Dendritic cell treated with granulocyte-macrophage colony-stimulating factor and Interleukin-4, amounts not matched to agents 40 ng/mL and 50 ng/mL, for 4 days (primary cell): ENCODE results near the gene EFS.
A peak's percentile ranks its signal among the peaks of the same experiment; 100 is the strongest.
"Not testable (repeated sequence)": the region's sequence is repeated elsewhere in the genome, so short reads cannot be mapped to it uniquely, and the experiment has no call there.

Experiments
- H3K27ac Mint-ChIP-seq: one replicate; pipeline ENCODE4 v1.8.0; 2022; ENCODE audit warnings: mild to moderate bottlenecking, mixed read lengths
- H3K27me3 Mint-ChIP-seq: one replicate; pipeline ENCODE4 v1.8.0; 2022; ENCODE audit warnings: mild to moderate bottlenecking, mixed read lengths
- H3K36me3 Mint-ChIP-seq: one replicate; pipeline ENCODE4 v1.8.0; 2022; ENCODE audit warnings: low read depth, mixed read lengths
- H3K4me1 Mint-ChIP-seq: one replicate; pipeline ENCODE4 v1.8.0; 2022; ENCODE audit warnings: low read depth, mixed read lengths
- H3K4me3 Mint-ChIP-seq: one replicate; pipeline ENCODE4 v1.8.0; 2022; ENCODE audit warnings: mild to moderate bottlenecking, moderate library complexity, mixed read lengths
- H3K9me3 Mint-ChIP-seq: one replicate; pipeline ENCODE4 v1.8.0; 2022; ENCODE audit warnings: mixed read lengths
- intact Hi-C: fragments of 100-400 bp; cut with micrococcal nuclease; formaldehyde crosslinking; loops from one replicate; pipeline ENCODE4 v1.15.0; 2022

EFS gene

DNA sequence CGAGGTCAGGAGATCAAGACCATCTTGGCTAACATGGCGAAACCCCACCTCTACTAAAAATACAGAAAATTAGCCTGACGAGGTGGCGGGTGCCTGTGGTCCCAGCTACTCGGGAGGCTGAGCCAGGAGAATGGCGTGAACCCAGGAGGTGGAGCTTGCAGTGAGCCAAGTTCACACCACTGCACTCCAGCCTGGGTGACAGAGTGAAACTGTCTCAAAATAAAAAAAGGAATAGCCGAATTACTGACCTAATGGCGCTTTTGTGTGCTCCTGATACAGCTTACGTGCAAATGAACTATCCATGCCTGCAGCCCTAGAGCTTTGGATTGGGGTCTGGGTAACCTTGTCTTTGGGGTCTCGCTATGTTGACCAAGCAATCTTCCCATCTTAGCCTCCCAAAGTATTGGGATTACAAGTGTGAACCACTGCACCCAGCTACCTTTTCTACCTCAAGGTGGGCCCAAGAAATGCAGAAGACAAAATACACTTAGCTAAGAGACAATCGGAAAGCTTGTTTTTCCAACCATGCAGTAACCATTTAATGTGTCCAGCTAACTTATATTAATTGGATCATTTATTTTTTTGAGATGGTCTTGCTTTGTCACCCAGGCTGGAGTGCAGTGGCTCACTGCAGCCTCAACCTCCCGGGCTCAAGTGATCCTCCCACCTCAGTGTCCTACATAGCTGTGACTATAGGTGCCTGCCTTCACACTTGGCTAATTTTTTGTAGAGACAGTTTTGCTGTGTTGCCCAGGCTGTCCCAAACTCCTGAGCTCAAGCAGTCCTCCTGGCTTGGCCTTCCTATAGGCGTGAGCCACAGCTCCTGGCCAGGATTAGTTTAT, 38.3 kb downstream of the EFS start:
- no peaks in the 10 kb centered on the region for H3K27me3 Mint-ChIP-seq
- peaks cover 47% of the 10 kb centered on the region for H3K36me3 Mint-ChIP-seq
- peaks cover 31% of the 10 kb centered on the region for H3K4me1 Mint-ChIP-seq
- H3K9me3 Mint-ChIP-seq, result no peaks in the 10 kb centered on the region
- no peak overlapping the region for H3K27ac Mint-ChIP-seq
- intact Hi-C loops, result loop anchor here (2.0 to 10.0 kb wide), 2 partner anchors 54 to 62 kb away; no protein-coding TSS in a partner anchor
- H3K4me3 Mint-ChIP-seq, result no peak overlapping the region

- Mint-ChIP-seq H3K4me1 (peaks cover 32% of the 10 kb centered on the region), H3K36me3 (peaks cover 47% of the 10 kb centered on the region)
- H3K27me3 Mint-ChIP-seq, H3K9me3 Mint-ChIP-seq, H3K4me3 Mint-ChIP-seq, H3K27ac Mint-ChIP-seq: not testable (repeated sequence)
- intact Hi-C loops, result loop anchor here (2.0 to 10.0 kb wide), 2 partner anchors 55 to 61 kb away; no protein-coding TSS in a partner anchor
These were observed 39.2 kb downstream of the EFS start for GRCh38 chr14:23325746-23326145.

GRCh38 chr14:23324993-23325392, 40.0 kb downstream of the EFS start:
- peaks cover 40% of the 10 kb centered on the region for H3K4me1 Mint-ChIP-seq
- intact Hi-C loops, result loop anchor here (5.0 to 10.0 kb wide), 2 partner anchors 60 to 242 kb away; partner anchors contain the start of gene AP1G2
- H3K4me3 Mint-ChIP-seq, result no peak overlapping the region
- H3K27ac Mint-ChIP-seq, result no peak overlapping the region
- H3K9me3 Mint-ChIP-seq, result no peaks in the 10 kb centered on the region
- H3K36me3 Mint-ChIP-seq, result peaks cover 53% of the 10 kb centered on the region
- H3K27me3 Mint-ChIP-seq, result no peaks in the 10 kb centered on the region

DNA sequence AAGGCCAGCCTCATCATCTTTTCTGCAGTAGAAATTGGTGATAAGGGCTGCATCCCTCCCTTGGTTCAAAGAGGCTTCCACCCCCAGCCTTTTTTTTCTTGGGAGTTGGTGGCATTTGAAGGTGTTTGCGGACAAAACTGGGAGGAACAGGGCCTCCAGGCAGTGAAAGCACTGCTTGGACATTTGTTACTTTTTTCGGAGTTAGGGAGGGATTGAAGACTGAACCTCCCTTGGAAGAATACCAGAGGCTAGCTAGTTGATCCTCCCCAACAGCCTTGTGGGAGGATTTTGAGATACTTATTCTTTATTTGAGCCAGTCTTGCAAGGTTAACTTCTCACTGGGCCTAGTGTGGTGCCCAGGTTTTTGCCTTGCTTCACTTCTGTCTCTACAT, 40.5 kb downstream of the EFS start:
- Mint-ChIP-seq H3K4me1 (peaks cover 45% of the 10 kb centered on the region), H3K27me3 (no peaks in the 10 kb centered on the region), H3K27ac (no peak overlapping the region), H3K36me3 (peaks cover 59% of the 10 kb centered on the region), H3K4me3 (no peak overlapping the region), H3K9me3 (no peaks in the 10 kb centered on the region)
- intact Hi-C loops, result loop anchor here (5.0 to 10.0 kb wide), 2 partner anchors 60 to 243 kb away; partner anchors contain the start of gene AP1G2

DNA sequence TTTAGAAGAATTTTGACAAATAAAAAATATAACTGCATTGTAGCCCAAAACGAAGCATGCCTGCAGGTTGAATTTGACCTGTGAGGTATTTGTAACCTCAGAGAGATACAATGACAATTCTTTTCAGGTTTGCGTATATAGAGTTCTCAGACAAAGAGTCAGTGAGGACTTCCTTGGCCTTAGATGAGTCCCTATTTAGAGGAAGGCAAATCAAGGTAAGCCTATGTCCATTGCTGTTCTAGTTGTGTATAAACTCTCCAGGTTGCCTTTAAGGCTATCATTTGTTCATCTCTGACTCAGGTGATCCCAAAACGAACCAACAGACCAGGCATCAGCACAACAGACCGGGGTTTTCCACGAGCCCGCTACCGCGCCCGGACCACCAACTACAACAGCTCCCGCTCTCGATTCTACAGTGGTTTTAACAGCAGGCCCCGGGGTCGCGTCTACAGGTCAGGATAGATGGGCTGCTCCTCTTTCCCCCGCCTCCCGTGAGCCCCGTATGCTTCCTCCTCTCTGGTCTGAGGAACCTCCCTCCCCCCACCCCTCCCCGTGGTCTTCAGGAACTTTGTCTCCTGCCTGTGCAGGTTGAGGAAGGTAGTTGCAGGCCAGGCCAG, 41.0 kb downstream of the EFS start:
- Mint-ChIP-seq H3K27ac (no peak overlapping the region), H3K4me1 (peaks cover 46% of the 10 kb centered on the region), H3K9me3 (no peaks in the 10 kb centered on the region), H3K36me3 (peaks cover 64% of the 10 kb centered on the region), H3K4me3 (no peak overlapping the region), H3K27me3 (no peaks in the 10 kb centered on the region)
- intact Hi-C loops, result loop anchor here (5.0 to 10.0 kb wide), 2 partner anchors 59 to 243 kb away; partner anchors contain the start of gene AP1G2

- intact Hi-C loops, result loop anchor here (5.0 to 10.0 kb wide), 2 partner anchors 58 to 244 kb away; partner anchors contain the start of gene AP1G2
- peaks cover 70% of the 10 kb centered on the region for H3K36me3 Mint-ChIP-seq
These were observed 42.1 kb downstream of the EFS start for GRCh38 chr14:23322568-23323517.

GRCh38 chr14:23321572-23322547, 43.1 kb downstream of the EFS start:
- no peaks in the 10 kb centered on the region for H3K9me3 Mint-ChIP-seq
- H3K27ac Mint-ChIP-seq, result peak overlapping the region; percentile 97
- H3K4me3 Mint-ChIP-seq, result peak overlapping the region; percentile 88
- intact Hi-C loops, result loop anchor here (1.0 to 10.0 kb wide), 5 partner anchors 21 to 245 kb away; partner anchors contain the start of genes AP1G2, HOMEZ and NGDN
- peaks cover 77% of the 10 kb centered on the region for H3K36me3 Mint-ChIP-seq
- H3K27me3 Mint-ChIP-seq, result no peaks in the 10 kb centered on the region
- peaks cover 46% of the 10 kb centered on the region for H3K4me1 Mint-ChIP-seq

More at GRCh38 chr14:23322568-23323517, 42.1 kb downstream of the EFS start:
- no peaks in the 10 kb centered on the region for H3K27me3 Mint-ChIP-seq
- peak overlapping the region; percentile 88 for H3K4me3 Mint-ChIP-seq
- no peaks in the 10 kb centered on the region for H3K9me3 Mint-ChIP-seq
- peak overlapping the region; percentile 97 for H3K27ac Mint-ChIP-seq
- peaks cover 46% of the 10 kb centered on the region for H3K4me1 Mint-ChIP-seq

- Mint-ChIP-seq H3K36me3 (peaks cover 77% of the 10 kb centered on the region), H3K4me3 (peak within 1 kb of the TSS; percentile 88), H3K9me3 (no peaks in the 10 kb centered on the region), H3K27me3 (no peaks in the 10 kb centered on the region), H3K27ac (peak within 1 kb of the TSS; percentile 97), H3K4me1 (peaks cover 41% of the 10 kb centered on the region)
- intact Hi-C loops, result loop anchor here (1.0 to 10.0 kb wide), 5 partner anchors 20 to 246 kb away; partner anchors contain the start of genes AP1G2, HOMEZ and NGDN
These were observed 44.1 kb downstream of the EFS start, which contains the start of gene PABPN1 for GRCh38 chr14:23320584-23321571. Gene PABPN1 (plus strand): TSS chr14:23321457. CDS start chr14:23321470, 13 bp downstream.

GRCh38 chr14:23319746-23320583, 45.0 kb downstream of the EFS start:
- Mint-ChIP-seq H3K4me1 (peaks cover 32% of the 10 kb centered on the region), H3K4me3 (peak overlapping the region; percentile 74), H3K27ac (peak overlapping the region; percentile 97), H3K9me3 (no peaks in the 10 kb centered on the region), H3K36me3 (peaks cover 72% of the 10 kb centered on the region), H3K27me3 (no peaks in the 10 kb centered on the region)
- intact Hi-C loops, result loop anchor here (5.0 to 10.0 kb wide), 2 partner anchors 55 to 247 kb away; partner anchors contain the start of gene AP1G2

GRCh38 chr14:23316300-23316699, 48.7 kb downstream of the EFS start:
- Mint-ChIP-seq H3K4me1 (peaks cover 15% of the 10 kb centered on the region), H3K9me3 (no peaks in the 10 kb centered on the region), H3K4me3 (no peak overlapping the region), H3K36me3 (peaks cover 50% of the 10 kb centered on the region), H3K27ac (no peak overlapping the region), H3K27me3 (no peaks in the 10 kb centered on the region)
- intact Hi-C loops, result no loop called here

GRCh38 chr14:23310546-23310945, 54.4 kb downstream of the EFS start:
- H3K27ac Mint-ChIP-seq, result peak overlapping the region; percentile 45

More at GRCh38 chr14:23310546-23310945, 54.4 kb downstream of the EFS start:
- Mint-ChIP-seq H3K4me3 (no peak overlapping the region), H3K36me3 (peaks cover 61% of the 10 kb centered on the region), H3K4me1 (peaks cover 54% of the 10 kb centered on the region), H3K27me3 (no peaks in the 10 kb centered on the region), H3K9me3 (no peaks in the 10 kb centered on the region)
- intact Hi-C loops, result no loop called here
